GM12878 (cell line): ENCODE results near the gene LRP10. TPM values are rescaled to one million over a fixed set of nuclear protein-coding genes. Genes with fewer than 3 reads are reported as not detected.

Experiments used
- BACH1 ChIP-seq: fragments of 450-650 bp; IDR thresholded peaks from 2 replicates; pipeline ENCODE4 v1.6.1; 2017; ENCODE audit warnings: mild to moderate bottlenecking, borderline replicate concordance
- BHLHE40 ChIP-seq, 2 experiments: fragments of 450-650 bp in 1 of 2; IDR thresholded peaks; 2 replicates each; pipeline ENCODE4 v1.6.1; 2011 to 2017; ENCODE audit warnings: low read depth in 2 of 2, borderline replicate concordance in 1 of 2, improper control_type of control experiment in 1 of 2, low read length in 1 of 2, mild to moderate bottlenecking in 1 of 2
- CBFB ChIP-seq: IDR thresholded peaks from 2 replicates; pipeline ENCODE4 v1.6.1; 2016; ENCODE audit warnings: antibody characterized with exemption, low read depth
- CBX3 ChIP-seq: fragments of 200-600 bp; sonication (generic); IDR thresholded peaks from 2 replicates; pipeline ENCODE4 v1.6.1; 2016; ENCODE audit warnings: low read depth, borderline replicate concordance
- CEBPB ChIP-seq, 2 experiments: fragments of 150-350 bp in 1 of 2; IDR thresholded peaks; 2 replicates each; pipeline ENCODE4 v1.6.1; 2012 to 2014; ENCODE audit warnings: low read depth in 2 of 2, low read length in 2 of 2, borderline replicate concordance in 1 of 2, inconsistent platforms in 1 of 2
- CREB1 ChIP-seq: IDR thresholded peaks from 2 replicates; pipeline ENCODE4 v1.6.1; 2012; ENCODE audit warnings: low read depth, mild to moderate bottlenecking, inconsistent platforms
- GATAD2B ChIP-seq: fragments of 450-650 bp; conservative IDR thresholded peaks from 2 replicates; pipeline ENCODE4 v1.6.1; 2017; ENCODE audit warnings: low read depth, mild to moderate bottlenecking, moderate library complexity
- IKZF2 ChIP-seq, 2 experiments: fragments of 450-650 bp; IDR thresholded peaks; 2 replicates each; pipeline ENCODE4 v1.6.1; 2017; ENCODE audit warnings: mild to moderate bottlenecking in 2 of 2, moderate library complexity in 2 of 2
- NFYA ChIP-seq: IDR thresholded peaks from 2 replicates; pipeline ENCODE4 v1.6.1; 2011; ENCODE audit warnings: low read depth, mild to moderate bottlenecking, low read length, improper control_type of control experiment, borderline replicate concordance
- NFYB ChIP-seq: IDR thresholded peaks from 2 replicates; pipeline ENCODE4 v1.6.1; 2011; ENCODE audit warnings: low read depth, mild to moderate bottlenecking, low read length, improper control_type of control experiment, moderate library complexity; ENCODE audit not compliant: insufficient read depth
- RBBP5 ChIP-seq: fragments of 200-600 bp; sonication (generic); conservative IDR thresholded peaks from 2 replicates; pipeline ENCODE4 v1.6.1; 2016
- STAT1 ChIP-seq: fragments of 450-650 bp; conservative IDR thresholded peaks from 2 replicates; pipeline ENCODE4 v1.6.1; 2014; ENCODE audit warnings: antibody characterized with exemption, mild to moderate bottlenecking
- SUPT20H ChIP-seq: IDR thresholded peaks from 2 replicates; pipeline ENCODE4 v1.6.1; 2011; ENCODE audit warnings: low read depth, mild to moderate bottlenecking, low read length, moderate library complexity, borderline replicate concordance; ENCODE audit not compliant: control insufficient read depth
- SUZ12 ChIP-seq: fragments of 200-600 bp; sonication (generic); IDR thresholded peaks from one replicate; pipeline ENCODE4 v1.6.1; 2018; ENCODE audit warnings: antibody characterized with exemption, mild to moderate bottlenecking; ENCODE audit not compliant: unreplicated experiment
- TAF1 ChIP-seq: IDR thresholded peaks from 2 replicates; pipeline ENCODE4 v1.6.1; 2011; ENCODE audit warnings: mild to moderate bottlenecking, low read depth, low read length, borderline replicate concordance
- YY1 ChIP-seq: IDR thresholded peaks from 2 replicates; pipeline ENCODE4 v1.6.1; 2011; ENCODE audit warnings: low read depth, mild to moderate bottlenecking, low read length
- ZNF207 ChIP-seq: fragments of 450-650 bp; IDR thresholded peaks from 2 replicates; pipeline ENCODE4 v1.6.1; 2014; ENCODE audit warnings: antibody characterized with exemption, mild to moderate bottlenecking, borderline replicate concordance
- ZNF217 ChIP-seq: fragments of 450-650 bp; IDR thresholded peaks from 2 replicates; pipeline ENCODE4 v1.6.1; 2017; ENCODE audit warnings: antibody characterized with exemption, mild to moderate bottlenecking
- polyA plus RNA-seq, 11 experiments: library from polyadenylated mRNA; depleted of rRNA in 4 of 11; unstranded in 6 of 11; stranded (reverse) in 5 of 11; fragments of >200 nt; fragmentation: Nextera tagmentation in 4 of 11; fragmentation: Illumina TruSeq in 1 of 11; extraction: Ambion mirVana in 4 of 11; extraction: Trizol in 1 of 11; gene quantifications; 1 replicate in 1 of 11; 2 replicates in 10 of 11; pipeline versions ENCODE4 v1.2.1 to v1.2.3, GENCODE V29; 2011 to 2016; ENCODE audit warnings: inconsistent platforms in 2 of 11, missing spikeins in 2 of 11, low read depth in 1 of 11
- total RNA-seq, 4 experiments: library from RNA; depleted of rRNA in 3 of 4; stranded (reverse); fragments of >200 nt in 3 of 4; fragmentation: Illumina TruSeq in 1 of 4; extraction: Trizol in 1 of 4; gene quantifications; 2 replicates each; pipeline versions ENCODE4 v1.2.1 to v1.2.3, GENCODE V29; 2013 to 2021
- TF ChIP-seq, protein P1 (sequence below): IDR thresholded peaks from 2 replicates; pipeline ENCODE4 v1.6.1; 2012; ENCODE audit warnings: low read depth, low read length, improper control_type of control experiment
- TF ChIP-seq, protein P2 (sequence below): fragments of 450-650 bp; IDR thresholded peaks from 2 replicates; pipeline ENCODE4 v1.6.1; 2016; ENCODE audit warnings: mild to moderate bottlenecking, moderate library complexity, borderline replicate concordance
- TF ChIP-seq, protein P3 (sequence below): IDR thresholded peaks from 2 replicates; pipeline ENCODE4 v1.6.1; 2012; ENCODE audit warnings: low read depth, low read length, improper control_type of control experiment

The LRP10 gene
- total and polyA plus RNA-seq, 10 of the 15 experiments (the other 5 are each of a cell fraction or from before 2014, with no cell fraction given) = 3.0 to 56.9 (median 20.9) TPM

DNA sequence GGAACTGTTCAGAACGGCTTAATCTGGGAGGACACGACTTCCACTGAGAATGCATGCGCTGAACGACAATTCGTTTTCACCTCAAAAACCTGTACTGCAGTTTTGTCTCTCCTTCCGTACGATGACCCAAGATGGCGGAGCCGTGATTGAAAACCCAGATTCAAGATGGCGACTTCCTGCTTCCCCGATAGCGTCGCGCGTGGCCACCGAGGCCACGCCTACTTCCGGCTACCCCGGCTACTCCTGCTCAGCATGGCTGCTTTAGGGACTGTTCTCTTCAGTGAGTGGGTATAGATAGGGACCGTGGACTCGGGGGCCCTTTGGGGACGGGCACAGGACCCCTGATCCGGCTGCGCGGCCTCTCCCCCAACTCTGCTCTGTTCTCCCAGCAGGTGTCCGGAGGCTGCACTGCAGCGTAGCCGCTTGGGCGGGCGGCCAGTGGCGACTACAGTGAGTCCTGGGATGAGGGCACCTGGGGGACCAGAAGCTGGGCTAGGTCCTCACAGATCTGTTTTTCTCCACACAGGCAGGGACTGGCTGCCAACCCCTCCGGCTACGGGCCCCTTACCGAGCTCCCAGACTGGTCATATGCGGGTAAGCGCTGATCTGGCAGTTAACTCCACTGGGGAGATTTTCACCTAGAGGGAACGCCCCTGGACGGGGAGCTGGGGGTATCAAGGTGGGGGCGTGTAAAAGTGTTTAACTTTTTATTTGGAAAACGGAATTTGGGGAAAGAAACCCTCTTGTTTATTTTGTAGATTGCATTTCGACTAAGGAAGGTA is 41.7 kb upstream of the LRP10 start, which contains the start of gene MRPL52 (continued):
- no peak for TF ChIP-seq STAT1
- peak; percentile 61; the same call in 1 of the 2 replicates for TF ChIP-seq ZNF207
- TF ChIP-seq GATAD2B = peak; percentile 73; the same call in 1 of the 2 replicates
- TF ChIP-seq TAF1 = peak; percentile 87
- TF ChIP-seq RBBP5 = no peak
- peak; percentile 99 for TF ChIP-seq YY1
- no peak for TF ChIP-seq NFYA
- TF ChIP-seq BACH1 = peak; percentile 71; the same call in 1 of the 2 replicates
- no peak for TF ChIP-seq CEBPB (IDR thresholded peaks at IDR 0.05; ENCODE audit: borderline replicate concordance in 1 of 2, low read depth in 2 of 2, low read length in 2 of 2)
- TF ChIP-seq CBX3 = no peak
- TF ChIP-seq CBFB = peak; percentile 84
- no peak for TF ChIP-seq NFYB
- TF ChIP-seq, protein P1, sequence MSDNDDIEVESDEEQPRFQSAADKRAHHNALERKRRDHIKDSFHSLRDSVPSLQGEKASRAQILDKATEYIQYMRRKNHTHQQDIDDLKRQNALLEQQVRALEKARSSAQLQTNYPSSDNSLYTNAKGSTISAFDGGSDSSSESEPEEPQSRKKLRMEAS = 0 out of 2 replicates have a peak, but pooled peaks have one; percentile 11
- TF ChIP-seq SUPT20H = no peak
- TF ChIP-seq, protein P2, sequence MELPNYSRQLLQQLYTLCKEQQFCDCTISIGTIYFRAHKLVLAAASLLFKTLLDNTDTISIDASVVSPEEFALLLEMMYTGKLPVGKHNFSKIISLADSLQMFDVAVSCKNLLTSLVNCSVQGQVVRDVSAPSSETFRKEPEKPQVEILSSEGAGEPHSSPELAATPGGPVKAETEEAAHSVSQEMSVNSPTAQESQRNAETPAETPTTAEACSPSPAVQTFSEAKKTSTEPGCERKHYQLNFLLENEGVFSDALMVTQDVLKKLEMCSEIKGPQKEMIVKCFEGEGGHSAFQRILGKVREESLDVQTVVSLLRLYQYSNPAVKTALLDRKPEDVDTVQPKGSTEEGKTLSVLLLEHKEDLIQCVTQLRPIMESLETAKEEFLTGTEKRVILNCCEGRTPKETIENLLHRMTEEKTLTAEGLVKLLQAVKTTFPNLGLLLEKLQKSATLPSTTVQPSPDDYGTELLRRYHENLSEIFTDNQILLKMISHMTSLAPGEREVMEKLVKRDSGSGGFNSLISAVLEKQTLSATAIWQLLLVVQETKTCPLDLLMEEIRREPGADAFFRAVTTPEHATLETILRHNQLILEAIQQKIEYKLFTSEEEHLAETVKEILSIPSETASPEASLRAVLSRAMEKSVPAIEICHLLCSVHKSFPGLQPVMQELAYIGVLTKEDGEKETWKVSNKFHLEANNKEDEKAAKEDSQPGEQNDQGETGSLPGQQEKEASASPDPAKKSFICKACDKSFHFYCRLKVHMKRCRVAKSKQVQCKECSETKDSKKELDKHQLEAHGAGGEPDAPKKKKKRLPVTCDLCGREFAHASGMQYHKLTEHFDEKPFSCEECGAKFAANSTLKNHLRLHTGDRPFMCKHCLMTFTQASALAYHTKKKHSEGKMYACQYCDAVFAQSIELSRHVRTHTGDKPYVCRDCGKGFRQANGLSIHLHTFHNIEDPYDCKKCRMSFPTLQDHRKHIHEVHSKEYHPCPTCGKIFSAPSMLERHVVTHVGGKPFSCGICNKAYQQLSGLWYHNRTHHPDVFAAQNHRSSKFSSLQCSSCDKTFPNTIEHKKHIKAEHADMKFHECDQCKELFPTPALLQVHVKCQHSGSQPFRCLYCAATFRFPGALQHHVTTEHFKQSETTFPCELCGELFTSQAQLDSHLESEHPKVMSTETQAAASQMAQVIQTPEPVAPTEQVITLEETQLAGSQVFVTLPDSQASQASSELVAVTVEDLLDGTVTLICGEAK = peak; percentile 85; the same call in 1 of the 2 replicates
- TF ChIP-seq, protein P3, sequence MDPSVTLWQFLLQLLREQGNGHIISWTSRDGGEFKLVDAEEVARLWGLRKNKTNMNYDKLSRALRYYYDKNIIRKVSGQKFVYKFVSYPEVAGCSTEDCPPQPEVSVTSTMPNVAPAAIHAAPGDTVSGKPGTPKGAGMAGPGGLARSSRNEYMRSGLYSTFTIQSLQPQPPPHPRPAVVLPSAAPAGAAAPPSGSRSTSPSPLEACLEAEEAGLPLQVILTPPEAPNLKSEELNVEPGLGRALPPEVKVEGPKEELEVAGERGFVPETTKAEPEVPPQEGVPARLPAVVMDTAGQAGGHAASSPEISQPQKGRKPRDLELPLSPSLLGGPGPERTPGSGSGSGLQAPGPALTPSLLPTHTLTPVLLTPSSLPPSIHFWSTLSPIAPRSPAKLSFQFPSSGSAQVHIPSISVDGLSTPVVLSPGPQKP = peak; percentile 86
- no peak for TF ChIP-seq SUZ12
- TF ChIP-seq IKZF2 (IDR thresholded peaks at IDR 0.05) = 0 out of 4 replicates have a peak, but pooled peaks of 1 of the 2 experiments have one; percentile 13
- TF ChIP-seq BHLHE40 (IDR thresholded peaks at IDR 0.05; ENCODE audit: borderline replicate concordance in 1 of 2, low read depth in 2 of 2, low read length in 1 of 2) = peak in 1 of 2 experiments; percentile 38; a peak in 1 of 4 replicates
- peak; percentile 76 for TF ChIP-seq CREB1
- TF ChIP-seq ZNF217 = no peak
